Iris pigment epithelial cell (primary cell): ENCODE measurements around the gene GINS1.
"Not testable (repeated sequence)": the region's sequence is repeated elsewhere in the genome, so short reads cannot be mapped to it uniquely, and the experiment has no call there.

Experiments used
- DNase-seq: peaks from one replicate; pipeline ENCODE4 v3.0.0-alpha.2; 2011; ENCODE audit warnings: low read depth

GINS1 gene

GRCh38 chr20:25454153-25454900 is 46.9 kb downstream of the GINS1 start:
- DNase-seq = no peak

GRCh38 chr20:25457886-25458680 is 50.6 kb downstream of the GINS1 start:
- no peak for DNase-seq

GRCh38 chr20:25459111-25459830 is 51.8 kb downstream of the GINS1 start:
- DNase-seq = no peak

- DNase-seq = no peak
These were observed 52.6 kb downstream of the GINS1 start for GRCh38 chr20:25459916-25460535.

- DNase-seq = no peak
These were observed 53.2 kb downstream of the GINS1 start for GRCh38 chr20:25460566-25461280.

- DNase-seq = no peak
These were observed 53.8 kb downstream of the GINS1 start for GRCh38 chr20:25461281-25461650.

- DNase-seq = no peak
These were observed 54.5 kb downstream of the GINS1 start for GRCh38 chr20:25461786-25462545.

- no peak for DNase-seq
These were observed 57.2 kb downstream of the GINS1 start for GRCh38 chr20:25464501-25465242.

- DNase-seq = no peak
These were observed 58.0 kb downstream of the GINS1 start for GRCh38 chr20:25465243-25466135.

GRCh38 chr20:25466846-25467245 is 59.4 kb downstream of the GINS1 start:
- no peak for DNase-seq

- DNase-seq = no peak
These were observed 60.0 kb downstream of the GINS1 start for GRCh38 chr20:25467441-25467840.

GRCh38 chr20:25468126-25469075 is 60.9 kb downstream of the GINS1 start:
- DNase-seq = no peak

- no peak for DNase-seq
These were observed 62.1 kb downstream of the GINS1 start for GRCh38 chr20:25469558-25469957.

GRCh38 chr20:25470045-25470444 is 62.6 kb downstream of the GINS1 start:
- peak; percentile 36 for DNase-seq

- no peak for DNase-seq
These were observed 63.5 kb downstream of the GINS1 start for GRCh38 chr20:25471020-25471419.

GRCh38 chr20:25473297-25473696 is 65.8 kb downstream of the GINS1 start:
- DNase-seq = not testable (repeated sequence)

- no peak for DNase-seq
These were observed 68.9 kb downstream of the GINS1 start for GRCh38 chr20:25476106-25477013.
